Measurements from ENCODE around the gene FAM181A.
A peak's percentile ranks its signal among the peaks of the same experiment; 100 is the strongest.

The FAM181A gene

GRCh38 chr14:93926873-93927799 lies at the start of gene FAM181A:
Gene FAM181A (plus strand): TSS chr14:93927344. CDS start chr14:93928286, 942 bp downstream.
- TF ChIP-seq CTCF (IDR thresholded peaks at IDR 0.05; ENCODE audit: low read depth, low read length, missing control alignments), result no peak
- in situ Hi-C loops (cut with HindIII; ENCODE audit: low sequenced_read_pairs), result no loop called here
- no peak within 1 kb of the TSS for H3K4me3 ChIP-seq (ENCODE audit: low read depth, low read length)
- DNase-seq (ENCODE audit: low read depth), result no peak

DNA sequence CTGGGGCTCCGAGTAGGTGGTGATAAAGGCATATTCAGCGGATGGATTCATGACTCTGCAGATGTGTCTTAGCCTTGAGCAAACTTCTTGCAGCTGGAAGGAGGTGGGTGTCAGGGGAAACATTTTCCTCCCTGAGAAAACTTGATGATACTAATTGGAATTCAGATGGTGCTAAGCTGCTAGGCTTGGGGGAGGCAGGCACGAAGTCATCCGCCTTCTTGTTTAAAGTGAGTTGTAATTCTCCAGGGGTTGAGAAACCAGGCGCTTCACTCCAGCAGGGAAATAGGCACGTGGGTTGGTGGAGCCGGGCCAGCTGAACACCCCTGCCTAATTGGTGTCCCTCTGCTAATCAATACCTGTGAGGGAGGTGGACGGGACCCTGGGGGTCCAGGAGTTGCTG lies 48.9 kb upstream of the FAM181A start:
- no peak for TF ChIP-seq CTCF (IDR thresholded peaks at IDR 0.05; ENCODE audit: low read depth, low read length, missing control alignments)
- in situ Hi-C loops (cut with HindIII; ENCODE audit: low sequenced_read_pairs), result no loop called here
- H3K4me3 ChIP-seq (ENCODE audit: low read depth, low read length), result no peak overlapping the region
- DNase-seq (ENCODE audit: low read depth), result no peak

- in situ Hi-C loops (cut with HindIII; ENCODE audit: low sequenced_read_pairs), result no loop called here
Observed at GRCh38 chr14:93878871-93879270, 48.3 kb upstream of the FAM181A start.

DNA sequence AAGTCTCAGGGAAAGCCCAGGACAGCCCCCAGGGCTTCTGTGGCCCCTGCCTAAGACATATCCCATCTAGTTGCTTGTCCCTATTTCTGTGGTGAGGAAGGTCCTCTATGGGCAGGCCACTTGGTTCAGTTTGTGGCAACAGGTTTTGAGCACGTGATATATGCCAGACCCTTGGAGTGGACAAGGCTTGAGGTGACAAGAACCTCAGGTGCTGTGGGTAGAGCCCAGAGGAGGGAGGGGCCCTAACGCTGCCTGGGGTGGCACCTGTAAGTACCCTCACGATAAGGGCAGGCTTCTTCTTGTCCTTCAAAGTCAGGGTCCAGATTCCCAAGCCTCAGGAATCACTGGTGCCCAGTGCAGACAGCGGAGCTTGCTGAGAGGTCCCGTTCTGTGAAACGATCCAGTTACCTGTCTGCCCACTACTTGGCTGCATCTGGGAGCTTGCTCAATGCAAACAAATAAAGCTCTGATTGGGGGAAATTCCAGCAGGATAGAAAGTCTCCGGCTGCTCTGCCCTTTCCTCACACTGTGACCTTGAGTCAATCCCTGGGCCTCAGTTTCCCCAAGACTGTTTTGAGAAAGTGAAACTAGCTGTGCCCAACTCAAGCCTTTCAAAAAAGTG lies 47.7 kb upstream of the FAM181A start:
- no peak for TF ChIP-seq CTCF (IDR thresholded peaks at IDR 0.05; ENCODE audit: low read depth, low read length, missing control alignments)
- in situ Hi-C loops (cut with HindIII; ENCODE audit: low sequenced_read_pairs), result no loop called here
- no peak for DNase-seq (ENCODE audit: low read depth)
- peak overlapping the region; percentile 4 for H3K4me3 ChIP-seq (ENCODE audit: low read depth, low read length)

More at GRCh38 chr14:93878871-93879270, 48.3 kb upstream of the FAM181A start:
- TF ChIP-seq CTCF (IDR thresholded peaks at IDR 0.05; ENCODE audit: low read depth, low read length, missing control alignments), result no peak
- DNase-seq (ENCODE audit: low read depth), result no peak
- no peak overlapping the region for H3K4me3 ChIP-seq (ENCODE audit: low read depth, low read length)

DNA sequence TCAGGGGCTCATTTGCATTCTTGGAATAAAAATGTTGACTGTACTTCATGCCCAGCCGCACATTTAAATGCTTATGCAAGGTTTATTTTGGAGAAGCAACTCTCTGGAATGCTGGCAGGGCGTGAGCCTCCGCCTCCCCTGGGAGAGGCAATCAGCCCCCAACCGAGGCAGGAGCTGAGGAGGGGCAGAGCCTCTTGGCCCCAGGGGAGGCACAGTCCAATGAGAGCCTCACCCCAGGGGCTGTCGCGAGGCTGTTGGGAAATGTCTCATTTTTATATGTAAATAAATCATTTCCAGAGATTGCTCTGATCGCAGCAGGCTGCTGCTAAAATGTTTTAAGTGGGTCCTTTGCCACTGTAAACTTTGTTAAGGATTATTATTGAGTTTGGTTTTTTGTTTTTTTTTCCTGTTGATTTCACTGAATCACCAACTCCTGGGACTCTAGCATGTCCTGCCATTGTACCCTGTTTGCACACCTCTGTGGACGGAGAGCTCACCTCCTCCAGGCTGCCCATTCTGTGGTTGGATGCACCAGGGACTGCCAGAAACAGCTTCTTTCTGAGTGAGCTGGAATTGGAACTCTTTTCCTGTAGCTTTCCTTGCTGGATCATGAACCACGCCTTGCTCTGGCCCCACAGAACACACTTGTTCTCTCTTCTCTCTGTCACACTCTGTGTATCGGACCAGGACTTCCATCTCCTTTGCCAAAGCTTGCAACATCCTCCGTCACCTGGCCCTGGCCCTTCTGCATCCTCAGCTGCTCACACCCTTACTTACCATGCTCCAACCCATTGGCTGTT lies 46.9 kb upstream of the FAM181A start:
- peak overlapping the region; percentile 4 for H3K4me3 ChIP-seq (ENCODE audit: low read depth, low read length)
- in situ Hi-C loops (cut with HindIII; ENCODE audit: low sequenced_read_pairs), result no loop called here
- no peak for TF ChIP-seq CTCF (IDR thresholded peaks at IDR 0.05; ENCODE audit: low read depth, low read length, missing control alignments)
- peak; percentile 12 for DNase-seq (ENCODE audit: low read depth)

- in situ Hi-C loops (cut with HindIII; ENCODE audit: low sequenced_read_pairs), result no loop called here
- no peak for DNase-seq (ENCODE audit: low read depth)
- no peak overlapping the region for H3K4me3 ChIP-seq (ENCODE audit: low read depth, low read length)
- TF ChIP-seq CTCF (IDR thresholded peaks at IDR 0.05; ENCODE audit: low read depth, low read length, missing control alignments), result no peak
Observed at GRCh38 chr14:93884950-93885349, 42.2 kb upstream of the FAM181A start.
